Activated naive CD8-positive, alpha-beta T cell (primary cell): ENCODE results near the gene NYNRIN.
A peak's percentile ranks its signal among the peaks of the same experiment; 100 is the strongest.

Experiments used
- H3K27ac Mint-ChIP-seq: one replicate; pipeline ENCODE4 v1.8.0; 2021; ENCODE audit warnings: mixed read lengths
- H3K27me3 Mint-ChIP-seq: one replicate; pipeline ENCODE4 v1.8.0; 2021; ENCODE audit warnings: mixed read lengths
- H3K36me3 Mint-ChIP-seq: one replicate; pipeline ENCODE4 v1.8.0; 2021; ENCODE audit warnings: mixed read lengths
- H3K4me1 Mint-ChIP-seq: one replicate; pipeline ENCODE4 v1.8.0; 2021; ENCODE audit warnings: low read depth, mixed read lengths
- H3K4me3 Mint-ChIP-seq: one replicate; pipeline ENCODE4 v1.8.0; 2021; ENCODE audit warnings: mild to moderate bottlenecking, mixed read lengths
- H3K9me3 Mint-ChIP-seq: one replicate; pipeline ENCODE4 v1.8.0; 2021; ENCODE audit warnings: low read depth, mixed read lengths

Gene NYNRIN

DNA sequence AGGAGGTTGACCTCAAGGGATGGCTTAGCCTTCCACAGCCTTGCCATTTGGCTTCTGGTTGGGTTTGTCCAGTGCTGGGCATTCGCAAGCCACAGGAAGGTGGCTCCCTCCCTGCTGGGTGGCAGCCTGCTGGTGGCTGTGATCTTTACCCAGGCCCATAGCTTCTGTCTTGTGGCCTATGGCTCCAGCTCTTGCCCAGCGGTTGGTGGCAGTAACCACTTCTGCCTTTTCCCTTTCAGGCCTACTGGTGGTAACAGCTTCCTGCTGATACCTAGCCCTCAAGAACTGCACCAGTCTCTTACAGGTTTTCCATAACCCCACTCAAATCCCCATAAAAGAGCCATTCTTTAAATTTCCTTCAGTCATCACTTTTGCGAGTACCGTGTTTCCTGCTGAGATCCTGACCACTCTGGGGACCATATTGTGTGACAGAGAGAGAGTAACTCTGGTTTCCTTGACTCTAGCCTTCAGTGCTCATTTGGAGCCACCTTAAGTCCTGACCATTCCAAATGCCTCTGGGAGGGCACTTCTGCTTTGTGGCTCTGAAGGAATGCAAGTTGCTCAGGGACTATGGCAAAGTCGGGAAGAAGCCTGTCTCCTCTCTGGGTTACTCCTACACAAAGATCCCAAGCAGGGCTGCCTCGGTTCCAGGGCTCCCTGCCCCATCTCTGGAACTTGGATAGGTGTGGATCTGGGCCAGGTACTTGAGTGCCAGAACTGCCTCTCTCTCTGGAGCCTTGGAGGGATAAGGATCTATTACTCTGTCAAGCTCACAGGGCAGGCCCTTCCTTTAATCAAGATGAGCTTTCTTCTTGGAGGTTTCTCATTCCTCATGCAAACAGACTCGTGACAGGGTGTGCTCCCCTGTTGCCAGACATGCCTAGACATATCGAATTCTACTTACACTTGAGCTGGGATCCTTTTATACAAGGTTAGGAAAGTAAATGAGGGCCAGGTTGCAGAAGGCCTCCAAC is 2.9 kb upstream of the NYNRIN start:
- H3K27ac Mint-ChIP-seq, result no peak overlapping the region
- no peak overlapping the region for H3K4me3 Mint-ChIP-seq

DNA sequence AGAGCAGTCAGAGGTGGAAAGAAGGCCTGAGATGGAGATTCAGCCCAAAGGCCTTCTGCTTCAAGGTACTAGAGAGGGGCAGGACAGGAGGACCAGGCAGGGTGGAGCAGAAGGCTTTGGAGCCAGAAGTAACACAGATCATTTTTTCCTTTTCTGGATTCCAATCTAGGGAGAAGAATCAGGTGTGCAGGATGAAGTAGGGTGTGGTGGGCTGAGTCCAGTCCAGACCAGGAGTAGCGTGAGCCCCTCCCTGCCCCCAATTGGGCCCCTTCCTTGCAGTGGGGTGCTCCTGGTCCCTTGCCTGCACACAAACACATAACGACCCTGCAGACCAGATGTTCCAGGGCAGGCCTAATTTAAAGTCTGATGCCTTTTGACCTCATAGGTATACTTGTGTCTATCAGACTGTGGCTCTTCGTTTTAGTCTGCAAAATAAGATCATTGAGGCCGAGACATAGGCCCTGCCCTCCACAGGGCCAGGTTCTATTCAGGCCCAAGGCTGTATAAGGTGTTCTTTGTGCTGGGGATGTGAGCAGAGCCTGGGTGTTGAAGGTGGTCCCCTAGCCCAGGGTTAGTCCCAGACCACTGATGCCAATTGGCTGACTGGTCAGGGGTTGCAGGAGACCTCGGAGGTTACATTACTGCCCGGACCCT is 1.0 kb upstream of the NYNRIN start:
- Mint-ChIP-seq H3K27me3 (peaks cover 4% of the 10 kb centered on the region), H3K4me1 (peaks cover 8% of the 10 kb centered on the region), H3K9me3 (no peaks in the 10 kb centered on the region), H3K27ac (no peak overlapping the region), H3K36me3 (no peaks in the 10 kb centered on the region), H3K4me3 (peak overlapping the region; percentile 50)

More for the DNA sequence above, 2.9 kb upstream of the NYNRIN start:
- Mint-ChIP-seq H3K4me1 (peaks cover 8% of the 10 kb centered on the region), H3K27me3 (peaks cover 10% of the 10 kb centered on the region), H3K9me3 (no peaks in the 10 kb centered on the region), H3K36me3 (no peaks in the 10 kb centered on the region)

DNA sequence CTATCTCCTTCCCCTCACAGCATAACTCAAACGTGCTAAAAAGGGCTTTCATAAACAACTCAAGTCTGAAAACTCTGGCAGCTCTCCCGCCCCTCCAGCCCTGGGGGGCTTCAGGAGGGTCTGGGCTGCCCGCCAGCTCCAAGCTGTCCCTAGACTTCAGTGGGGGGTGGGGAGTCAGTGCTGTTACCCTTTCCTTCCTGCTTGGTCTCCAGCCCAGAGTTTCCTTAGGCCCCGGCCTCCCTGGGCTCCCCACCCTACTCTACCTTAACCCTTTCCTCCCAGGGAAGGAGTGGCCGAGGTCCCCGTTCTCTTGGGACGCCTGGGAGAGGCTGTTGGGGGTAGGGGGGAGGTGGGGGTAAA is 530 bp upstream of the NYNRIN start:
- H3K4me3 Mint-ChIP-seq, result no peak overlapping the region
- peaks cover 8% of the 10 kb centered on the region for H3K4me1 Mint-ChIP-seq
- H3K27me3 Mint-ChIP-seq, result peaks cover 3% of the 10 kb centered on the region
- no peaks in the 10 kb centered on the region for H3K36me3 Mint-ChIP-seq
- no peaks in the 10 kb centered on the region for H3K9me3 Mint-ChIP-seq
- no peak overlapping the region for H3K27ac Mint-ChIP-seq

DNA sequence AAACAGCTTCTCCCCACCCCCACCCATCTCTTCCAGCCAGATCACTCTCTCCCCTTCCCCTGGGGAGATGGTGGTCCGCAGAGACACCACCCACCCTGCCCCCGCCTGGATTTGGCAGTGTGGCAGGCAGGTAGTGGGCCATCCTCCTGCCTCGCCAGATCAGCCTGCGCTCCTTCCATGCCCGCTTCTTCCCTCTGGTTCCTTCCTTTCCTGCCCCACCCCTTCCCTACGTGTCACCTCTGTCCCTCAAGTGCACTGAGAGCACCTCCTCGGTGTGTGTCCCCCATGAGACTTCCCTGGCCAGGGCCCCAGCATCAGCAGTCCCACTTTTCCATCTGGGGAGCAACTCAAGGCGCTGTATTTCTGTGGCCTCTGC is 632 bp downstream of the NYNRIN start:
- H3K9me3 Mint-ChIP-seq, result no peaks in the 10 kb centered on the region
- H3K27me3 Mint-ChIP-seq, result peaks cover 3% of the 10 kb centered on the region
- peak overlapping the region; percentile 73 for H3K4me3 Mint-ChIP-seq

DNA sequence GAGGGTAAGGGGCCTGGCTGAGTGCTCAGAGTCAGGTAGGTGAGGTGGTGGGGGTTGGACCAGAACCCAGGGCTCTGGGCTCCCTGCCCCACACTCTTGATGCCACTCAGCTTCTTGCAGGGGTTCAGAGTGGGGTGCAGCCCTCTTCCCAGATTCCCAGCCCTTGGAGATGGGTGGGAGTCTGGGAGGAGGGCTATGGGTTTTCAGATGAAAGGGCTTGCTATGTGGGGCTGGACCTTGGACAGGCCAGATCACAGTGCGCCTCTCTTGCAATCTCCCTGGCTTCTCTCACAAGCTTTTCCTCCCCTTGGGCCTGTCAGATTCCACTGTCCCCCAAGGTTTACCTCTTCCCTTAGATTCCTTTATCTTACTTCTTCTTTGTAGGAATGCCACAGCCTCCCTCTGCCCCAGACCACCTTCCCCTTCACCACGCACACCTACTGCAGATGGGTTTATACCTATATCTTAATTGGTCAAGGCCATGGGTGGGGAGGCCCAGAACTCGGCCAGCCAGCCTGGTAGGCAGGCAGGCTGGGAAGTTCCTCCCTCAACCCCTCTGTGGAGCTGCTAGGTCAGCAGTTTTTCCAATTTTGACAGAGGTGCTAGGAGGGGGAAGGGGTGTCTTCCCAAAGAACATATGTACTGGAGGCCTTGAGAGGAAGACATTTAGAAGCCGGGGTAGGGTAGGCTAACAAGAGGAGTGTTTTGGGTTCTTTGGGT is 1.4 kb downstream of the NYNRIN start:
- Mint-ChIP-seq H3K4me3 (peak overlapping the region; percentile 73), H3K4me1 (peaks cover 8% of the 10 kb centered on the region), H3K9me3 (no peaks in the 10 kb centered on the region), H3K27ac (no peak overlapping the region), H3K27me3 (peaks cover 3% of the 10 kb centered on the region), H3K36me3 (no peaks in the 10 kb centered on the region)

More for the DNA sequence above, 632 bp downstream of the NYNRIN start:
- peaks cover 8% of the 10 kb centered on the region for H3K4me1 Mint-ChIP-seq
- H3K36me3 Mint-ChIP-seq, result no peaks in the 10 kb centered on the region
- H3K27ac Mint-ChIP-seq, result no peak overlapping the region

DNA sequence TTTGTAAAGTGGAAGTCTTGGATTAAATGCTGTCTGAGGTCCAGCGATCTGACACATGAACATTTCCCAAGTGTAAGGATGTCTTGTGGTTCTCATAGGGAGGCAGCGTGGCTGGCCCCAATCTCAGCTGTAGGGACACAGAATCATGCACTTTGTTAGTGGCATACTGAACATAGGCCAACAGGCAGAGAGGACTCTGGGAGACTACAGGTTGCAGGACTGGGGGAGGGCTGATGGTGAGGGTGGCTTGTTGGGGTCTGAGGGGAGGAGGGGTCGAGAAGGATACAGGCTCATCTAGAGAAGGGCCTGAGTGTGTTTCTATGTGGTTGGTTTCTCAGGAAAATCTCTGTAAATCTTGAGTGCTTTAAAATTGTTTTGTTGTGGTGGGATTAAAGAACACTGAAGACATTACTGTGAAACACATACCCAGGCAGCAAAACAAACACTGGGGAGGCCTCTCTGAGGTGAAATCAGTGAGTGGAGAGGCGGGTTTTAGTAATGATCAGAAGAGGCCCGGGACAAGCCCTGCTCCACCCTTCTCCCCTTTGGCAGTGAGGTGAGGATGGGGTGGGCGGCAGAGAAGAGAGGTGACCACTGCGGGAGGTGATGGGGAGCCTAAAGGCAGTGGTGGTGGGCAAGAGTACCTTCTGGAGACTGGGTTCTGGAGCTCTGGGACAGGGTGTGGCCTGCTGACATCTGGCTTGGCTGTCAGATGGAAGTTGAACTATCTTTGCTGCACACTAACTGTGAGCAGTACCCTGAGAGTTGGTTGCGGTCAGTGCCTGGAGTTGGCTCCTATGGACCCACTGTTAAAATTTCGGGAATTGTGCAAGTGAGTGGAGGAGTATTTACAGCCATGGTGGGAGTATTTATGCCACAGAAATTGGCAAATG is 3.3 kb downstream of the NYNRIN start:
- peaks cover 8% of the 10 kb centered on the region for H3K4me1 Mint-ChIP-seq
- peaks cover 6% of the 10 kb centered on the region for H3K27me3 Mint-ChIP-seq
- H3K36me3 Mint-ChIP-seq, result no peaks in the 10 kb centered on the region
- H3K9me3 Mint-ChIP-seq, result no peaks in the 10 kb centered on the region
- H3K4me3 Mint-ChIP-seq, result no peak overlapping the region
- H3K27ac Mint-ChIP-seq, result no peak overlapping the region

DNA sequence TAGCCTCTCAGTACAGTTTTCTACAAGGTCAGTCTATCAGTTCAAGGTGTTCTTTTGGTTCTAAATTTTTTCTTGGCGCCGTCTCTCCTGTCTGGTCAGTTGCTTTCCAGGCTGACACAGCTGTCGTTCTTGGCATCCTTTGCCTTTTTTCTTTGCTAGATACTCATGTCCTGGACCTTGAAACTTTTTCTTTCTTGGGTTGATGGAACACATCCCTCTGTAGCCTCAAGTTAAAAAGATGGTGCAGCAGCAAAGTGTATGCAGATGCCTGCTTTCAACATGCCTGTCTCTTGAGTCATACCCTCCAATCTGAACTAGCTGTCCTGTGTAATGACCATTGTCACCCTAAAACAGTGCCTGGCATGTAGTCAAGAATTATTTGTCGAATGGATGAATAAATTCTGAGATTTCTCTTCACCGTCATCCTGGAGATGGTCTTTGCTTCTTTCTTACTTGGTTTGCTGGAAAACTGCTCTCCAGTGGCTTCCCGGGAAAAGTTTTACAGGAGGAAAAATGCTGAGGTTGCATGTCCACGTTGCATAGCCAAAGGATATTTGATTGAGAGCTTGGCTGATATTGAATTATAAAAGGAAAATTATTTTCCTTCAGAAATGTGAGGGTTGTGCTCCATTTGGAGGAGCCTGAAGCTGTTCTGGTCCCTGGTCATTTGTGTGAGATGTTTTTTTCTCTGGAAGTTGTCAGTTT is 4.6 kb downstream of the NYNRIN start:
- Mint-ChIP-seq H3K4me1 (peaks cover 8% of the 10 kb centered on the region), H3K27me3 (peaks cover 6% of the 10 kb centered on the region), H3K9me3 (no peaks in the 10 kb centered on the region), H3K4me3 (no peak overlapping the region), H3K27ac (no peak overlapping the region), H3K36me3 (no peaks in the 10 kb centered on the region)

DNA sequence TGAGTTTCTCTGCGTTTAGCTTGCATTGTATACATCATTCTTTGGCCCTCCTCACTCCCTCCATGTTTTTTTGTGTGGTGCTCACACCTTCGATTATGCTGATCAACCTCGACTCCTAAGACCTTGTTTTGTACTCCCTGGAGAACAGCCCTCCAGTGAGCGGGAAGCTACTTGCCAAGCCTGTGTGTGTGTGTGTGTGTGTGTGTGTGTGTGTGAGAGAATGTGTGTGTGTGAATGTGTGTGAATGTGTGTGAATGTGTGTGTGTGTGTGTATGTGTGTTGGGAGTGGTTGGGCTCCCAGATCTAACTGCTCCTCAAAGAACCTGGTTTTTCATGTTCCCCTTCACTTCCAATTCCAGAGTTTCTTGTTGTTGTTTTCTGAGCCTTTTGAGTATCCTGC is 6.0 kb downstream of the NYNRIN start:
- H3K36me3 Mint-ChIP-seq, result no peaks in the 10 kb centered on the region
- no peak overlapping the region for H3K4me3 Mint-ChIP-seq
- no peak overlapping the region for H3K27ac Mint-ChIP-seq
- H3K27me3 Mint-ChIP-seq, result peaks cover 6% of the 10 kb centered on the region
- peaks cover 1% of the 10 kb centered on the region for H3K4me1 Mint-ChIP-seq
- H3K9me3 Mint-ChIP-seq, result no peaks in the 10 kb centered on the region

DNA sequence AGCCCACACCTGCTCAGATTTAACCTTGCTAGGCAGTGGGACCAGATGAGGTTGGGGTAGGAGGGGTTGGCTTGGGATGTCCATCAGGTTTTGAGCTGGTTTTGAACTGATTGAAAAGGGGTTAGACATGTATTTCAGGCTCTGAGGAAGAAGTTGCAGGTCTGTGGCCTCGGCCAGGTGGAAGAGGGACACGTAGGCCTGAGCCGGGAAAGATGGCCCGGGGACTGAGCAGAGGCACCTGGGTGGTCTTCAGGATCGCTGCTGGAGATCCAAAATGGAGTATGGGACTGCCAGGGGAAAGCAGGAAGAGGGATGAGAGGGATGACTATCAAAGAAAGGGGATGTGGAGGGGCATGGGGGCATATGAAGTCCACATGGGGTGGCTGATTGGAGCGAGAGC is 7.6 kb downstream of the NYNRIN start:
- Mint-ChIP-seq H3K27ac (no peak overlapping the region), H3K27me3 (peaks cover 3% of the 10 kb centered on the region), H3K4me3 (no peak overlapping the region), H3K4me1 (no peaks in the 10 kb centered on the region), H3K36me3 (no peaks in the 10 kb centered on the region), H3K9me3 (no peaks in the 10 kb centered on the region)

DNA sequence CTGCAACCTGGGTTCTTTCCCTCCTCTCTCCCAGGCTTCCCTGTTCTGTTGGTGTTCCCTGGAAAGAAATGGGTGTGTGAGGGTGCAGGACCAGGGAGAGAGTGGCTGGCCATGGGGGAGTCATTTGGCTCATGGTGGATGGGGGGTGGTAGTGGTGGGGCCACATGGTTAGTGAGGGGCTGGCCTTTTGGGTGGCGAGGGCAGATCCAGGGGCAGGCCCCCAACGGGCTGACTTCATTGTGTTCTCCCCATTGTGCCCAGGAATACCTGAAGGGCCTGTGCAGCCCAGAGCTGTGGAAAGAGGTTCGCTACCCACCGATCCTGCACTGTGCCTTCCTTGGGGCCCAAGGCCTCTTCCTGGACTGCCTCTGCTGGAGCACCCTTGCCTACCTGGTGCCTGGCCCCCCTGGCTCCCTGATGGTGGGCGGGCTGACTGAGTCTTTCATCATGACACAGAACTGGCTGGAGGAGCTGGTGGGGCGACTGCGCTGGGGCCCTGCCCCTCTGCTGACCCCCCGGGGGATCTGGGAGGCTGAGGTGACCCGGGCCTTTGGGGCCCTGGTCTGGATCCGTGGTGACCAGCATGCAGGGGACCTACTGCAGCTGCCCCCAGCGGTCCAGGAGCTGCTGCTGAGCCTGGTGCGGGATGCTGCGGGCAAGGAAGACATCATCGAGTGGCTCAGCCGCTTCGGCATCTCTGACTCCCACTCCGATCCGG is 9.0 kb downstream of the NYNRIN start:
- no peak overlapping the region for H3K4me3 Mint-ChIP-seq
- H3K27ac Mint-ChIP-seq, result no peak overlapping the region
- no peaks in the 10 kb centered on the region for H3K36me3 Mint-ChIP-seq
- H3K4me1 Mint-ChIP-seq, result no peaks in the 10 kb centered on the region
- no peaks in the 10 kb centered on the region for H3K9me3 Mint-ChIP-seq
- peaks cover 3% of the 10 kb centered on the region for H3K27me3 Mint-ChIP-seq

DNA sequence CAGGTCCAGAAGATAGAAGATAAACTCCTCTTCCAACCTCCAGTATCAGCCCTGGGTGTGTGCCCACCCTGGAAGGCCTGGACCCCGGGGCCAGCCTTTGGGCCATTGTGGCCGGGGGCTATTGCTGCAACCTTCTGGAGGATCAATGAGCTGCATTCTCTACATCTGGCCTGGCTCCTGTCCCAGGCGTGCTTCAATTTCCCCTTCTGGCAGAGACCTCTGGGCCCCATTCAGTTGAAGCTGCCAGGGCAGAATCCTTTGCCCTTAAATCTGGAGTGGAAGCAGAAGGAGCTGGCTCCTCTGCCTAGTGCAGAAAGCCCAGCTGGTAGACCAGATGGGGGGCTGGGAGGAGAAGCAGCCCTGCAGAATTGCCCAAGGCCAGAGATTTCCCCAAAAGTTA is 10.0 kb downstream of the NYNRIN start:
- Mint-ChIP-seq H3K4me3 (no peak overlapping the region), H3K9me3 (no peaks in the 10 kb centered on the region), H3K27me3 (peaks cover 3% of the 10 kb centered on the region), H3K4me1 (no peaks in the 10 kb centered on the region), H3K27ac (no peak overlapping the region), H3K36me3 (no peaks in the 10 kb centered on the region)

DNA sequence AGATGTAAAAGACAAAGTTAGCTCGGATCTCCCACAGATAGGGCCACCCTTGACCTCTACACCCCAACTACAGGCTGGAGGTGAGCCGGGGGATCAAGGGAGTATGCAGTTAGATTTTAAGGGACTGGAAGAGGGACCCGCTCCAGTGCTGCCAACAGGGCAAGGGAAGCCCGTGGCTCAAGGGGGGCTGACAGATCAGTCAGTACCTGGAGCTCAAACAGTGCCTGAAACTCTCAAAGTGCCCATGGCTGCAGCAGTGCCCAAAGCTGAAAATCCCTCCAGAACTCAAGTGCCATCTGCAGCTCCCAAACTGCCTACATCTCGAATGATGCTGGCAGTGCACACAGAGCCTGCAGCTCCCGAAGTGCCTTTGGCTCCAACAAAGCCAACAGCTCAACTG is 10.4 kb downstream of the NYNRIN start:
- Mint-ChIP-seq H3K27ac (no peak overlapping the region), H3K4me1 (no peaks in the 10 kb centered on the region), H3K4me3 (no peak overlapping the region), H3K36me3 (no peaks in the 10 kb centered on the region), H3K27me3 (peaks cover 3% of the 10 kb centered on the region), H3K9me3 (no peaks in the 10 kb centered on the region)

DNA sequence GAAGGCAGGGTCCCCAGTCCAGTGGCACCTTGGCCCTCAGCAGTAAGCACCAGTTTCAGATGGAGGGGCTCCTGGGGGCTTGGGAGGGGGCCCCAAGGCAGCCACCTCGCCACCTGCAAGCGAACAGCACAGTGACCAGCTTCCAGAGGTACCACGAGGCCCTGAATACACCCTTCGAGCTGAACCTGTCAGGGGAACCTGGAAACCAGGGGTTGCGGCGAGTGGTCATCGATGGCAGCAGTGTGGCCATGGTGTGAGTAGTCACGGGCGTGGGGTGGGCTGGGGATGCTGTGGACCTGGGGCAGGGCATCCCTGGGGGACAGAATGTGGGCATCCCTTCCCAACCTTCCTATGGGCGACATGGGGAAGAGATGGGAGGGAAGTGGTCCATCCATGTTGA is 11.2 kb downstream of the NYNRIN start:
- no peaks in the 10 kb centered on the region for H3K9me3 Mint-ChIP-seq
- H3K27me3 Mint-ChIP-seq, result peaks cover 3% of the 10 kb centered on the region

More for the DNA sequence above, 11.2 kb downstream of the NYNRIN start:
- Mint-ChIP-seq H3K27ac (no peak overlapping the region), H3K36me3 (no peaks in the 10 kb centered on the region), H3K4me3 (no peak overlapping the region), H3K4me1 (no peaks in the 10 kb centered on the region)
